RWPE1 (cell line): Measurements from ENCODE around the gene MIPEP.
"Not testable (repeated sequence)": the region's sequence is repeated elsewhere in the genome, so short reads cannot be mapped to it uniquely, and the experiment has no call there.

Experiments
- CTCF ChIA-PET: fragments of 350-600 bp; sonication (Branson Sonifier 250); formaldehyde crosslinking; extraction: SDS; loops from one replicate; lab custom pipeline; 2021; lab: Yijun Ruan, JAX
- POLR2A ChIA-PET: fragments of 400-600 bp; formaldehyde crosslinking; extraction: SDS; loops from one replicate; lab custom pipeline; 2020; ENCODE audit warnings: antibody characterized with exemption; ENCODE audit not compliant: low non-redundant PET; lab: Yijun Ruan, JAX
- DNase-seq: peaks from one replicate; pipeline ENCODE4 v3.0.0; 2012; ENCODE audit warnings: low spot score
- H3K27ac ChIP-seq: fragments of 450-650 bp; 2 replicates; pipeline ENCODE4 v1.5.1; 2017
- TF ChIP-seq, protein P1 (sequence below): fragments of 450-650 bp; conservative IDR thresholded peaks from 2 replicates; pipeline ENCODE4 v1.5.1; 2017; ENCODE audit warnings: low read depth, mild to moderate bottlenecking

Gene MIPEP

DNA sequence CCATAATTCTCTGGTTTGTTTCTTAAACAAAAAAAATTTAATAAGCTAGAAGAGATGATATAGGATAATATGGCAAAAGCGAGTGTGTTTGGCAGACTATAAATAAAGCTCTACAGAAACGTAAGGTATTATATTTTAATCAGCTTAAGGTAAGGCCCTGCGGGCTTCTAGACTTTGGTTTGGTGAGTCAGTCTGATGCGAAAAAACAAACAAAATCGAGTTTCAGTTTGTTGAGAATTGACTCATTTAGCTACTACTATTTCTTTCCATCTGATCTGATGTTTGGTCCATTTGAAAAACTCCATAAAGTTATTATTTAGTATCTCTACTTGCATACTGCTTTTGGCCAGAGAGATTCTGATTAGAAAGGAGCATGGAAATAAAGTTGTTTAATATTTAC is 138.0 kb downstream of the MIPEP start:
- CTCF ChIA-PET = interaction anchor here (0.6 to 0.7 kb wide), 2 partner anchors 138 to 431 kb away, joined by 3 to 7 read pairs; no protein-coding TSS in a partner anchor
- POLR2A ChIA-PET = no interaction called here
- TF ChIP-seq, protein P1, sequence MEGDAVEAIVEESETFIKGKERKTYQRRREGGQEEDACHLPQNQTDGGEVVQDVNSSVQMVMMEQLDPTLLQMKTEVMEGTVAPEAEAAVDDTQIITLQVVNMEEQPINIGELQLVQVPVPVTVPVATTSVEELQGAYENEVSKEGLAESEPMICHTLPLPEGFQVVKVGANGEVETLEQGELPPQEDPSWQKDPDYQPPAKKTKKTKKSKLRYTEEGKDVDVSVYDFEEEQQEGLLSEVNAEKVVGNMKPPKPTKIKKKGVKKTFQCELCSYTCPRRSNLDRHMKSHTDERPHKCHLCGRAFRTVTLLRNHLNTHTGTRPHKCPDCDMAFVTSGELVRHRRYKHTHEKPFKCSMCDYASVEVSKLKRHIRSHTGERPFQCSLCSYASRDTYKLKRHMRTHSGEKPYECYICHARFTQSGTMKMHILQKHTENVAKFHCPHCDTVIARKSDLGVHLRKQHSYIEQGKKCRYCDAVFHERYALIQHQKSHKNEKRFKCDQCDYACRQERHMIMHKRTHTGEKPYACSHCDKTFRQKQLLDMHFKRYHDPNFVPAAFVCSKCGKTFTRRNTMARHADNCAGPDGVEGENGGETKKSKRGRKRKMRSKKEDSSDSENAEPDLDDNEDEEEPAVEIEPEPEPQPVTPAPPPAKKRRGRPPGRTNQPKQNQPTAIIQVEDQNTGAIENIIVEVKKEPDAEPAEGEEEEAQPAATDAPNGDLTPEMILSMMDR = no peak
- DNase-seq = peak; percentile 21
- no peak overlapping the region for H3K27ac ChIP-seq

DNA sequence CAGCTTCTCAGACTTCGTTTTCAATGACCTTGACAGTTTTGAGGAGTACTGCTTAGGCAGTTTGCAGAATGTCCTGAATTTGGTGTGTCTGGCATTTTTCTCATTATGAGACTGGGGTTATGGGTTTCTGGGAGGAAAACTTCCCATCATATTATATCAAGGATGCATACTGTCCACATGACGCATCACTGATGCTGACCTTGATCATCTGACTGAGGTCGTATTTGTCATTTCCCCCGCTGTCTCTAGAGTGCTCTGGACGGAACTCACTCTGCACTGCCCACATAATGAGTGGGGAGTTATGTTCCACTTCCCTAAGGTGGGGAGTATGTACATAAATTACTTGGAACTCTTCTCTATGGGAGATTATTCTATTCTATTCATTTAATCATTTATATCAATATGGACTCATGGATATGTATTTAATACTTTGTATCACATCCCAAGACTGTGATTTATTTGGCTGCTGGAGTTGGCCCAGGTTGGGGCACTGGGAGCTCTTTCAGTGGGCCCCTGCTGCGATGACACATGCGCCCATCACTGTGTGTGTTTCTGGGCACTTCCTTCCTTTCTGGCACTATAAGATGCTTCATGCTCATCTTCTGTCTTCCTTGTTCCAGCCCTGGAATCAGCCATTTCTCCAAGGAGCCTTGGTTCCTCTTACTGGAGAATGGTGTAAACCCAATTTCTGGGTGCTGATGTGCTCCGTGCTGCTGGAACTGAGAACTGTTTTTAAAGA is 138.6 kb downstream of the MIPEP start:
- DNase-seq = no peak
- ChIA-PET POLR2A (no interaction called here), CTCF (no interaction called here)
- TF ChIP-seq, protein P1 = no peak
- H3K27ac ChIP-seq = no peak overlapping the region

DNA sequence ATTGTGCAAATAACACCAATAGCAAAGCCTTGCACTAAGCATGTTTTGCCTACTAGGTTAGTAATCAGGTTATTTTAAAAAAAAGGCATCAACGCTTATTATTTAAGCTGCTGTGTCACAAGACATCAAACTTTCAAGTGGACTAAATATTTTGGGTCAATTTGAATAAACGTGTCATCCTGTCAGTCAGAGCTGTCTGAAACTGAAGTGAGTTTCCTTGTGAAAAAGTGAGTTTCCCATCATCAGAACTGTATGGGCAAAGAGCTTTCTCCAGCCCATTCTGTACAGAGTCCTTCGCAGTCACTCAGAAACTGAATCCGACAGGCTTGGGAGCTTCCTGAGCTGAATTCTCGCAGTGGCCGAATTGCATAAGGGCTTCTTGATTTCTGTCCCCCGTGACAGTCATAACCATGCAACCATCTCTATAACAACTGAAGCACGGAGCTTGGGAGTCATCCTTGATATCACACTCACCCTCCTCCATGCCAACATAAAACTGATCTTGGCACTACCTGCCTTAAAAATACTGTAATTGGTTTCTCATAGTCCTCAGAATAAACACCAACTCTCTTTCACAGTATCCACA is 139.8 kb downstream of the MIPEP start:
- POLR2A ChIA-PET = no interaction called here
- H3K27ac ChIP-seq = no peak overlapping the region
- no peak for DNase-seq
- CTCF ChIA-PET = no interaction called here
- TF ChIP-seq, protein P1 = no peak

DNA sequence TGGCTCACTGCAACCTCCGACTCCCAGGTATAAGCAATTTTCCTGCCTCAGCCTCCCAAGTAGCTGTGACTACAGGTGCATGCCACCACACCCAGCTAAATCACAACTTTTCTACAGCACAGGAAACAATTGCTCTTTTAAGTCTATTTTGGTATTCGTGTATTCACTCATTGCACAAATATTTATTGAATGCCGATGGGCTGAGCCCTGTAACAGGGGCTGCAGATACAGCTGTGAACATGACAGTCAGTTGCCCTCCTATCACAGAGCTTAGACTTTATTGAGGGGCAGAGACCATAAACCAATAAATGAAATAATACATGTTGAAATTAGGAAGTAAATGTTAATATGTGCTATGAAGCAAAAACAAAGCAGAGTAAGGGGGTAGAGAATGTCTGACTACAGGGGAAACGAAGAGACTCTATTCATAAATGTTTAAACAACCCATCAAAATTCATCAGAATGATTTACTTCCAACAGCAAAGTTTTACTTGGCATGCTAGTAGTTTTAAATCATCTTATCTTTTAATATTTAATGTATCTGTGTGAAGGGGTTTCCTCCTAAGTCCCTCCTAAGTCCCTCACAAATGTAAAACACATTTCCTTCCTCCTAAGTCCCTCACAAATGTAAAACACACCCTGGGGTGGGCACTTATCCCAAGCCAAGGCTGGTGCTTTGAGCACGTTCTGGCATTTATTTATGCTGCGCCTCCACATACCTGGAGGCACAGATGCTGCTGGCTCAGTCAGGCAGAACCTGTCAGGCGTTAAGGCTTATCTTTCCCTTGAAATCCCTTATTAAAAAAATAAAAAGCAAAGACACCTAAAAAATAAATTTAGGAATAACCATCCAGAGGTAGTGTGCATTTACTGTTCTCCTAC is 140.8 kb downstream of the MIPEP start:
- CTCF ChIA-PET = no interaction called here

DNA sequence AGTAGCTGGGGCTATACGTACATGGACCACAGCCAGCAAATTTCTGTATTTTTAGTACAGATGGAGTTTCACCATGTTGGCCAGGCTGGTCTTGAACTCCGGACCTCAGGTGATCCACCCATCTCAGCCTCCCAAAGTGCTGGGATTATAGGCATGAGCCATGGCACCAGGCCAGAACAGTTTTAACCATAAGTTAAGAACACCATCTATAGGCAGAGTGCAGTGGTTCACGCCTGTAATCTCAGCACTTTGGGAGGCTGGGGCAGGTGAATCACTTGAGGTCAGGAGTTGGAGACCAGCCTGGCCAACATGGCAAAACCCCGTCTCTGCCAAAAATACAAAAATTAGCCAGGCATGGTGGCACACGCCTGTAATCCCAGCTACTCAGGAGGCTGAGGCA is 143.1 kb downstream of the MIPEP start:
- DNase-seq, H3K27ac ChIP-seq, CTCF ChIA-PET, POLR2A ChIA-PET: not testable (repeated sequence)

More for the DNA sequence above, 140.8 kb downstream of the MIPEP start:
- H3K27ac ChIP-seq = no peak overlapping the region
- TF ChIP-seq, protein P1 = no peak
- DNase-seq = no peak
- POLR2A ChIA-PET = no interaction called here

DNA sequence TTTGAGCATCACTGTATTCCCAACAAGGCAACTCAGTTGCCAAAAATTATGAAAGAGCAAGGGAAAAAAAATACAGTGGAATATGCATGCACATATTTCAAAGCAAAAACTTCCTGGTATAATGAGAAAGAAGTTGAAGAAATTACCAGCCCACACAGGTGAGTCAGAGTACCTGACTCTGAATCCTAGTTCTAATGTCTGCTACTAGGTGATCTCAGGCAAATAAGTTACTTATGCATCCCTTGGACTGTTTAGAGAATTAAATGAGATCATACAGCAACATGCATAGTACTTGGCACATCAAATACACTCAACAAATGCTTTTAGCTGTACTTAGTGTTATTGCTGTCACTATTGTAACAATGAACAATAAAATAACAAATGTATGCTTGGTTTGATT is 144.9 kb downstream of the MIPEP start:
- POLR2A ChIA-PET = no interaction called here
- DNase-seq = no peak
- TF ChIP-seq, protein P1 = no peak
- CTCF ChIA-PET = interaction anchor here (0.6 kb wide), 1 partner anchor 177 kb away, joined by 3 read pairs; no protein-coding TSS in a partner anchor
- no peak overlapping the region for H3K27ac ChIP-seq
